ENCODE data around the gene LAMC2.

The LAMC2 gene

GRCh38 chr1:183283286-183283685 is 97.2 kb downstream of the LAMC2 start:
- DNase-seq (ENCODE audit: low read depth in 4 of 4, low spot score in 1 of 4) = no peak

DNA sequence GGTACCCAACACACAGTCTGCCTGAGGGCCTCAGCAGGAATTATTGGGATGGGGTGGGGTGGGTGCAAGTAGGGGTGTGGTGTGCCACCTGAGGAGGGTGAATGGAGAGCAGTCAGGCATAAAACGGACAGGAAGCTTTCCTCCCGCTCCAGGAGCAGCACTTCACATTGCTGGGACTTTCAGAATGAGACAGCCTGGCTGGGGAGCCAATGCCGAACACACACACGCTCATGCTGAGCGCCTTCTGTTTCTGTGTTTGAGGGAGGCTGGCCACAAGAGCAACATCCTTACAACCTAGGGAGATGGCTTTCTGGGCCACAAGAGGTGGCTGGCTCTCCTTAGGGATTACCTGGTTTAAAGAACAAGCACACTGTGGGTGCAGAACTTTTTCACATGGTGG is 98.0 kb downstream of the LAMC2 start:
- no peak for DNase-seq (ENCODE audit: low read depth in 4 of 4, low spot score in 1 of 4)

- DNase-seq (ENCODE audit: low read depth in 4 of 4, low spot score in 1 of 4) = no peak
These were observed 99.2 kb downstream of the LAMC2 start for GRCh38 chr1:183285256-183285655.

- no peak for DNase-seq (ENCODE audit: low read depth in 4 of 4, low spot score in 1 of 4)
These were observed 99.7 kb downstream of the LAMC2 start for GRCh38 chr1:183285746-183286145.

DNA sequence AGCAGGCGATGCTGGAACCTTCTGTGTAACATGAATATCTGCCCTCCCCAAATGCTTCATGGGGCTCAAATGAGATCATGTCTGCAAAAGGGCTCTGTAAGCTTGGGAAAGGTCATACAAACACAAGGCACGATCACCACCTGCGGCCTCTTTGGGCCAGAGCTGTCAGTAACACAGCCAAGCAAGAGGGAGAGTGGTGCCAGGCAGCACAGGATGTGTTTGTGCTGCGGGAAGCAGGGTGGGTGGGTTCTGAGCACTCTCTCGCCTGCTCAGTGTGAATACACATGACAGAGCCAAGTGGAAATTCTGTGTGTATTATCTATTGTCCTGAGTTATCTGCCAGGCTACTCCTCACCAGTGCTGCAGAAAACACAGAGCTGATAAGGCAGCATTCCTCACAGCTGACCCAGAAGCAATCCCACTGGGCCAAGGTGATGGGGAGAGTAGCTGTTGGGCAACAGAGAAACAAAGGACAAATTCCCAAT is 101.2 kb downstream of the LAMC2 start:
- DNase-seq (ENCODE audit: low read depth in 4 of 4, low spot score in 1 of 4) = no peak

- DNase-seq (ENCODE audit: low read depth in 4 of 4, low spot score in 1 of 4) = no peak
These were observed 102.5 kb downstream of the LAMC2 start for GRCh38 chr1:183288583-183288982.

DNA sequence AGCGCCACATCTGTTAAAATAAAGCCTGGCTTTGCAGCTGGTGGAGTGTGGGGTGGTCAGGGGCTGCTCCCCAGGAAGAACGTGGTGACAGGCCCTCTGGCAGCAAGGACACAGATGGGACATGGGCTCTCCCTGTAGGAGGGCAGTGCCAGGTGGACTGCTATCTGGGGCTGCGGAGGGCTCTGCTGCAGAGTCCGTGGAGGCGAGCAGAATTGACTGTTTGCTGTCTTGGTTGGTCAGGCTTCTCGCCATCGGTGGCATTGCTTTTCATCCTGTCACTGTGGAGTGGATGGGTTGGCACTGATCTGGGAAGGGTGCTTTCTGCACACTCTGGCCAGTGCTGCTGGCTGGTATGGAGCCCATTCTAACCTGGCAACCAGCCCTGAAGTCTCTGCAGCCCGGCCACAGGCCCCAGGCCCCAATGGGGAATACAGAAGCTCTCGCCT is 103.0 kb downstream of the LAMC2 start:
- DNase-seq (ENCODE audit: low read depth in 4 of 4, low spot score in 1 of 4) = no peak

- no peak for DNase-seq (ENCODE audit: low read depth in 4 of 4, low spot score in 1 of 4)
These were observed 104.6 kb downstream of the LAMC2 start for GRCh38 chr1:183290628-183291027.

DNA sequence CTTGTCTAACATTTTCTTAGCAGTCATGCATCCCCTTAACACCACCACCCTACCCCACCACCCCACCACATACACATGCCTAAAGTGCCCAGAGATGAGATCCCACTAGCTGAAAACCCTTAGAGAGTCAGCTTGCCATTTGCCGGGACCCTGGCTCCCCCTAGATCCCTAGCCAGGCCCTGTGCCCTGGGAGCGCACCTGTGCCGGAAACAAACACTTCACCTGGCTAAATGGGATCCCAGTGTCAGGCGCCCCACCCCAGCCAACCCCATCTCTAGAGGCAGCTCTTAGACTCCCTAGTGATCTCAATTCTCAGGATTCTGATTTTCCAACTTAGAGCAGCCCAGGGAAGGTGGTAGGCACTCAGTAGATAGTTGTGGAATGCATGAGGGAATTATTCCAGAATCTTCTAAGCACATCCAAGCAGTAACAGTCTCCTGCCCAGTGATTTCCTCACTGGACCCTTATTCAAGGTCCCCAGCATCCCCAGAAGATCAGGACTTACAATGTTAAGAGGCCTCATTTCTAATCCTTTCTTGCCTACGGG is 105.2 kb downstream of the LAMC2 start:
- DNase-seq (ENCODE audit: low read depth in 4 of 4, low spot score in 1 of 4) = no peak

DNA sequence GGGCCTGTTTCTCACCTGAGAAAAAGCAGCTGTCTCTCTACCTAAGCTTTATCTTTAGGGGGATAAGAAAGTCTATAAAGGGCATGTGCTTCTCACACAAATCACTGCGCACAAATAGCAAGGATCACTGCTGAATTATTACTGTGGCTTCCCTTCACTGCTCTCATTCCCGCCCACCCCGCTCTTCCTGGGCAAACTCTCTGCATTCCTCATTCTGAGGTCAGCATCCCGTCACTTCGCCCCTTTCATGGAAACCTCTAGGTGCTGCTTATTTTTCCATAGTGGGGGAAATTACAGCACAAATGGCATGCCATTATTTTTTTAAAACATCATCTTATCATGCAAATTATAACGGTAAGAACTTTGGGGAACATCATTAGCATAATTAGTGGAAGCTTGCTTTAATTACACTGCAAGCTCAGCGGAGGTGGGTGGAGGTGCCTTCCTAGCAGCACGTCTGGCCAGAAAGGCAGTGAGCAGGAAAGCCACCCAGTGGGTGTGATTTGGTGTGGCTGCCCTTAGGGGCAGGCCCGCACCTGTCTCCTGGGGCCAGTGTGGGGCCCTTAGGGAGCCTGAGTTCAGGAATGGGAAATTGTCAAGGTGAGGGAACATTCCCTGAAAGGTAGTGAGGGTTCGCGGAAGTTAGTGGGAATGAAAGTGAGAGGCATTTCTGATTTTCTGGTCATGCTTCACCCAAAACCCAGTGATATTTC is 105.9 kb downstream of the LAMC2 start:
- DNase-seq (ENCODE audit: low read depth in 4 of 4, low spot score in 1 of 4) = no peak

DNA sequence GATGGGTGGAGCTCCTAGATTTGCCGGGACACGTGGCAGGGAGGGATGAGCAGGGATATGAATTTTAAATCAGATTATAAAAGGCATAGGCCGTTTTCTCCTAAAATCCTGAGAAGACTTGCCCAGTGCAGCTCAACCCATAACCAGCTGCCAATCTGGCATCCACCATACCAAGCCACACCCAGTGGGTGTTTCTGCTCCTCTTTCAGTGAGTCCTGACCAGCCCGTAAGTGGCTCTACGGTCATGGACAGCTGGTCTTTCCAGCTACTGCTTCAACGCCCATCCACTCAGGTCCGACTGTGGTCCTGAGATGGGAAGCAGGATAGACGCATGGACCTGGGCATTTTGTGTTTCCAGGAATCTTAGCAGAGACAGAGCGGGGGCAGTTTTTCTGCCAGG is 107.2 kb downstream of the LAMC2 start:
- DNase-seq (ENCODE audit: low read depth in 4 of 4, low spot score in 1 of 4) = no peak

GRCh38 chr1:183293876-183294275 is 107.8 kb downstream of the LAMC2 start:
- DNase-seq (ENCODE audit: low read depth in 4 of 4, low spot score in 1 of 4) = no peak

Measured in stimulated activated CD4-positive, alpha-beta T cell treated with anti-CD3 and anti-CD28 coated beads, Interleukin-1b, Interleukin-23, amount 100 ng/mL, for 24 hours (primary cell).